ENCODE measurements around the gene MYO16. TPM values are rescaled to one million over a fixed set of nuclear protein-coding genes. Genes with fewer than 3 reads are reported as not detected.

The MYO16 gene
- total RNA-seq, 2 donors from 2014 or later = 0.42 TPM; not detected in 1

- TF ChIP-seq, protein P1, sequence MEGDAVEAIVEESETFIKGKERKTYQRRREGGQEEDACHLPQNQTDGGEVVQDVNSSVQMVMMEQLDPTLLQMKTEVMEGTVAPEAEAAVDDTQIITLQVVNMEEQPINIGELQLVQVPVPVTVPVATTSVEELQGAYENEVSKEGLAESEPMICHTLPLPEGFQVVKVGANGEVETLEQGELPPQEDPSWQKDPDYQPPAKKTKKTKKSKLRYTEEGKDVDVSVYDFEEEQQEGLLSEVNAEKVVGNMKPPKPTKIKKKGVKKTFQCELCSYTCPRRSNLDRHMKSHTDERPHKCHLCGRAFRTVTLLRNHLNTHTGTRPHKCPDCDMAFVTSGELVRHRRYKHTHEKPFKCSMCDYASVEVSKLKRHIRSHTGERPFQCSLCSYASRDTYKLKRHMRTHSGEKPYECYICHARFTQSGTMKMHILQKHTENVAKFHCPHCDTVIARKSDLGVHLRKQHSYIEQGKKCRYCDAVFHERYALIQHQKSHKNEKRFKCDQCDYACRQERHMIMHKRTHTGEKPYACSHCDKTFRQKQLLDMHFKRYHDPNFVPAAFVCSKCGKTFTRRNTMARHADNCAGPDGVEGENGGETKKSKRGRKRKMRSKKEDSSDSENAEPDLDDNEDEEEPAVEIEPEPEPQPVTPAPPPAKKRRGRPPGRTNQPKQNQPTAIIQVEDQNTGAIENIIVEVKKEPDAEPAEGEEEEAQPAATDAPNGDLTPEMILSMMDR (IDR thresholded peaks at IDR 0.05) = no peak
- no peak for ATAC-seq (ENCODE audit: insufficient number of reproducible peaks, low FRiP score, low read depth)
These were observed 466.7 kb downstream of the MYO16 start for GRCh38 chr13:109096101-109096500.

GRCh38 chr13:109100705-109101304 lies 471.4 kb downstream of the MYO16 start:
- H3K9me3 ChIP-seq = no peaks in the 10 kb centered on the region
- TF ChIP-seq, protein P1 (IDR thresholded peaks at IDR 0.05) = no peak
- H3K27ac ChIP-seq = no peak overlapping the region

More at GRCh38 chr13:109096101-109096500, 466.7 kb downstream of the MYO16 start:
- Histone ChIP-seq H3K4me3 (no peak overlapping the region), H3K27me3 (replicated peaks; ENCODE audit: insufficient read depth) (no peaks in the 10 kb centered on the region), H3K27ac (no peak overlapping the region), H3K9me3 (no peaks in the 10 kb centered on the region), H3K4me1 (ENCODE audit: control insufficient read depth in 1 of 2, low read depth in 2 of 2) (no peaks in the 10 kb centered on the region), H3K36me3 (no peaks in the 10 kb centered on the region)
- no peak for DNase-seq (ENCODE audit: low spot score)

DNA sequence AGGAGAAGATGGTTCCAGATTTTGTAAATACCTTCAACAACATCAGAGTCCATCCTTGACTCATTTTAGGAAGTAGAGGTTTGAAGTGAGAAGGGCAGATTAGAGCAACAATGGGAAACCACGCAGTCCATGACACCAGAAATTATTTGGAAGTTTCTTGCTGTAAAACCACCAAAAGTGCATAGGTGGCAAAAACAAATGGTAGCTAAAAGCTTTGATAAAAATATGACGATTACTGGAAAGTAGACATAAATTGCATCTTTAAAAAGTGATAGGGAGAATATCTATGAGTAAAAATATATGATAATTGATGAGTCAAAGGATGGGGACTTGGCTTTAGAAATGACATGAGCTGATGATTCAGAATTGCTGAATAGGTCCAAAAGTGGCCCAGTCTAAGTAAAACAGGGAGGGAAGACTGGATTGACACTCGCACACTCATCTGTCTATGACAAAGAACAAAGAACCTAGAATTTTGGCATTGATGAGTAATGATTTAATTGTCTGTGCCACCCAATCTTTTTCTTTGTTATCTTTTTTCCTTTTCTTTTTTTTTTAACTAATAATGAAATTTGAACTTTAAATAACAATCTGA lies 472.2 kb downstream of the MYO16 start:
- no peak overlapping the region for H3K4me3 ChIP-seq
- DNase-seq (ENCODE audit: low spot score) = no peak
- no peaks in the 10 kb centered on the region for H3K27me3 ChIP-seq (replicated peaks; ENCODE audit: insufficient read depth)
- ATAC-seq (ENCODE audit: insufficient number of reproducible peaks, low FRiP score, low read depth) = no peak
- H3K36me3 ChIP-seq = no peaks in the 10 kb centered on the region
- H3K4me1 ChIP-seq (ENCODE audit: control insufficient read depth in 1 of 2, low read depth in 2 of 2) = no peaks in the 10 kb centered on the region
- no peak overlapping the region for H3K27ac ChIP-seq
- TF ChIP-seq, protein P1 (IDR thresholded peaks at IDR 0.05) = no peak
- H3K9me3 ChIP-seq = no peaks in the 10 kb centered on the region

More at GRCh38 chr13:109100705-109101304, 471.4 kb downstream of the MYO16 start:
- ATAC-seq (ENCODE audit: insufficient number of reproducible peaks, low FRiP score, low read depth) (no peak), DNase-seq (ENCODE audit: low spot score) (no peak)
- Histone ChIP-seq H3K36me3 (no peaks in the 10 kb centered on the region), H3K27me3 (replicated peaks; ENCODE audit: insufficient read depth) (no peaks in the 10 kb centered on the region), H3K4me1 (ENCODE audit: control insufficient read depth in 1 of 2, low read depth in 2 of 2) (no peaks in the 10 kb centered on the region), H3K4me3 (no peak overlapping the region)

DNA sequence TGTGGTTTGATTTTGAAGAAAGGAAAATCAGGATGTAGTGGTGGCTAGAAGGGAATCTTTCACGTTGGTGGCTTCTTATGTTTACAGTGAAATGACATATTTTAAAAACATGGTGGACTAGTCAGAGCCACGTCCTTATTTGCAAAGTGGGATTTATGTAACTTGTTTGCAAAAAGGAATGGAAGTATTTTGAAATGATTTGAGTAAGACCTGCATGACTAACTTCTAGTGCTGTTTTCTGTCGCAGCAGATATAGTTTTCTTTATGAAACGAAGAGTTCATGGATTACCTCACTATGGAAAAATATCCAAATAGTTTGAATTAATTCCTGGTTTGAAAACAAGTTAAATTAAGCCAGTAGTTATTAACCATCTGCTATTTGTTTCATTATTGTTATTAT lies 476.5 kb downstream of the MYO16 start:
- H3K36me3 ChIP-seq = no peaks in the 10 kb centered on the region
- H3K4me1 ChIP-seq (ENCODE audit: control insufficient read depth in 1 of 2, low read depth in 2 of 2) = no peaks in the 10 kb centered on the region
- H3K27ac ChIP-seq = no peak overlapping the region
- ATAC-seq (ENCODE audit: insufficient number of reproducible peaks, low FRiP score, low read depth) (no peak), DNase-seq (ENCODE audit: low spot score) (no peak)
- no peak overlapping the region for H3K4me3 ChIP-seq
- TF ChIP-seq, protein P1 (IDR thresholded peaks at IDR 0.05) = no peak
- H3K9me3 ChIP-seq = no peaks in the 10 kb centered on the region
- H3K27me3 ChIP-seq (replicated peaks; ENCODE audit: insufficient read depth) = no peaks in the 10 kb centered on the region

DNA sequence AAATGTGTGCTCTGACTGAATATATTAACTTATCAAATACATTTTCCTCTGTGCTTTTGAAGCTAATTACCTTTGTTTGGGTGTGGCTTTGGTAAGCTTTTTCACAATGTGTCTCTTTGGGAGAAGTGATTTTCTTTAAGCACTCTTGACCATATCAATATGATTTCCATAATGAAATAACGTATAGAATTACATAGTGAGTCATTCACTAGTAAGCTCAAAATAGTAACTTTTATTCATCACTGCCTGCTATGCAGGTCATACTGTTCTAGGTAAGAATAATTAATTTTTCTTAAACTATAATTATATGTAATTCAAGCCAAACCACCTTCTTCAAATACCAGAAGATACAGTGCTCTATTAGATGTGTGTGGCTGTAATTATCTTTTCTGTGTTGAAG lies 480.7 kb downstream of the MYO16 start:
- Histone ChIP-seq H3K9me3 (no peaks in the 10 kb centered on the region), H3K27ac (no peak overlapping the region), H3K4me3 (no peak overlapping the region), H3K4me1 (ENCODE audit: control insufficient read depth in 1 of 2, low read depth in 2 of 2) (no peaks in the 10 kb centered on the region), H3K36me3 (no peaks in the 10 kb centered on the region), H3K27me3 (replicated peaks; ENCODE audit: insufficient read depth) (no peaks in the 10 kb centered on the region)
- DNase-seq (ENCODE audit: low spot score) (no peak), ATAC-seq (ENCODE audit: insufficient number of reproducible peaks, low FRiP score, low read depth) (no peak)
- TF ChIP-seq, protein P1 (IDR thresholded peaks at IDR 0.05) = no peak

Measured in thoracic aorta (tissue), 2 donors.